GM12801 (cell line): Measurements from ENCODE around the gene PPP2R5E.

Experiments used
- TF ChIP-seq, protein P1 (sequence below): IDR thresholded peaks from one replicate; pipeline ENCODE4 v1.5.1; 2011; ENCODE audit warnings: control low read depth; ENCODE audit not compliant: insufficient read length; ENCODE audit errors: extremely low read depth

PPP2R5E gene

DNA sequence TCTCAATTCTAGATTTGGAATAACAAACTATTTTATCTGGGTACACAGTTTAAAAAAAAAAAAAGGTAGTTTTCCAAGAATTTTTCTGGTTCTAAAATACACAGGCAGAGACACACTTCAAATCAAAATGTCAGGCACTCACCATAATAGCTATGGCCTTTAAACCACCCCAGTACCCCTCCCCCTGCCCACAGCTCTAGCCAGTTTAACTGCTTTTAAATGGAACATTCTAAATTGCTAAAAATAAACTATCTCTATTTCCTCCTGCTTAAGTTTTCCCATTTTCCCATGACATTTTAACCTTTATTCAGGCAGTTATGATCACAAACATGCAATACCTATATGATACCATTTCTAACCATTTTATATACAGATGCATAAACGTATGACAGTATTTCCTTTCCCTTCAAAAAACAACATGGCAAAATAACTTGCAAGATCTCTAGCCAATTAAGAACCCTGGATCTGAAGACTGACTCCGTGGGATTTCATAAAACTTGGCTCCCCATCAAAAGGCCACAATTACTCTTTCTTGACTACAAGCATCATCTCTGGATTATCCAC, 46.3 kb downstream of the PPP2R5E start:
- TF ChIP-seq, protein P1, sequence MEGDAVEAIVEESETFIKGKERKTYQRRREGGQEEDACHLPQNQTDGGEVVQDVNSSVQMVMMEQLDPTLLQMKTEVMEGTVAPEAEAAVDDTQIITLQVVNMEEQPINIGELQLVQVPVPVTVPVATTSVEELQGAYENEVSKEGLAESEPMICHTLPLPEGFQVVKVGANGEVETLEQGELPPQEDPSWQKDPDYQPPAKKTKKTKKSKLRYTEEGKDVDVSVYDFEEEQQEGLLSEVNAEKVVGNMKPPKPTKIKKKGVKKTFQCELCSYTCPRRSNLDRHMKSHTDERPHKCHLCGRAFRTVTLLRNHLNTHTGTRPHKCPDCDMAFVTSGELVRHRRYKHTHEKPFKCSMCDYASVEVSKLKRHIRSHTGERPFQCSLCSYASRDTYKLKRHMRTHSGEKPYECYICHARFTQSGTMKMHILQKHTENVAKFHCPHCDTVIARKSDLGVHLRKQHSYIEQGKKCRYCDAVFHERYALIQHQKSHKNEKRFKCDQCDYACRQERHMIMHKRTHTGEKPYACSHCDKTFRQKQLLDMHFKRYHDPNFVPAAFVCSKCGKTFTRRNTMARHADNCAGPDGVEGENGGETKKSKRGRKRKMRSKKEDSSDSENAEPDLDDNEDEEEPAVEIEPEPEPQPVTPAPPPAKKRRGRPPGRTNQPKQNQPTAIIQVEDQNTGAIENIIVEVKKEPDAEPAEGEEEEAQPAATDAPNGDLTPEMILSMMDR = no peak

DNA sequence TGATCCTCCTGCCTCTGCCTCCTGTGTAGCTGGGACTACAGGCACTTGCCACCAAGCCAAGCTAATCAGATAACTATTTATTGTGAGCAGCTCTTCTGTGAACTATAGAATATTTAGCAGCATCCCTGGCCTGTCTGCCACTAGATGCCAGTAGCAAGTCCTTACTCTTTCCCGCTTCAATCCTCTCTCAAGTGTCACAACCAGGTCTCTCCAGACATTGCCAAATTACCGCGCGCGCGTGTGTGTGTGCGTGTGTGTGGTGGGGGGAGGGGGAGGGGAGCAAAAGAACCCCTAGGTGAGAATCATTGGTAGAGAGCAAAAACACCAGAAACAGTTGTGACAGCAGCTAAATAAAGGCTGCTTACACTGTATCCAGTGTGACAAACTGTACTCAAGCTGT, 49.9 kb downstream of the PPP2R5E start:
- TF ChIP-seq, protein P1 = no peak

DNA sequence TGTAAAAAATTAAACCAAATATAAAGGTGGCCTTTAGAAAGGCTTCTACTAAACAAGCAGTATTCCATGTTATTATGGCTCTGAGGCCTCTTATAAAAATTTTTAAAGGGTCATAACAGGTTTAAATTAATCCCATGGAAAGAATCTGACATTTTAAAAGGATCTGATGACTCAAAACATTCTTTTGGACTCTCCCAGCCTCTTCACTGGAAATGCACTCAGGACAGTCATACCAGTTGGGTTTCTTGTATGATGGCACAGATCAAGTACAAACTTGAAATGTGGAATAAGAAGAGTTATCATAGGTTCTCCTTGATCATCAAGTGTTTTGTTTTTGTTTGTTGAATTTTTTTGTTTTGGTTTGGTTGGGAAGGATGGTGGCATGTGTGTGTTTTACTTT, 50.8 kb downstream of the PPP2R5E start:
- TF ChIP-seq, protein P1 = no peak

DNA sequence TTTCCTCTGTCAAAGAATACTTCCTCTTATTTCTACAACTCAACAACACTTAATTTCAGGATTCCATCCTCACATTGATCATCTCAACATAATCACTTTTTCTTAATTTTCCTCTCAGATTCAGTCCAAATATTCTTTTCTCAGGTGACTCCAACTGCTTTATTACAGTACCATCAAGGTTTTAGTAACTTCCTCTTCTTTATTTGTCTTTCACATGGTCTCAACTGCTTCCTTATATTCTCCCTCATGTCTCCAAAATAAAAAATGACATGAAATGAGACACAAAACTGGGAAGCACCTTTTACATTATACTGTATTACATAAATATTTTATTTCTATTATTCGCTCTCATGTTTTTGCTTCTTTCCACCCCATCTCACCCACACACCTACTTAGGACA, 55.5 kb downstream of the PPP2R5E start:
- TF ChIP-seq, protein P1 = no peak

DNA sequence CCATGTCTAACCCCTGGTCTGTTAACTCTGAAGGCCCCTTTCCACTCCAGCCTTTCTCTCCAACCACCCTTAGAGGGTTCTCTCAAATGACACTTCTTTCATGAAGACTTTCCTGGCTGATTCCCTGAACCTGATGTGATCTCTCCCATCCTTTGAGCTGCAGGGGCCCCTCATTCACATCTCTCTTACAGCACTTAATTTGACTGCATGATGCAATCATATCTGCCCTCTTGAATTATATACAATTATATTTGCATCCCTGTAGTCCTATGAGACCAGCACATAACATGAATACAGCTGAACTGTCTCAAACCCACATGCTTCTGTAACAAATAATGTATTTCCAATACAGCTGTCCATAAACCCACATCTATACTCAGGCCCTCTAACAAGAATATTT, 56.4 kb downstream of the PPP2R5E start:
- TF ChIP-seq, protein P1 = no peak

DNA sequence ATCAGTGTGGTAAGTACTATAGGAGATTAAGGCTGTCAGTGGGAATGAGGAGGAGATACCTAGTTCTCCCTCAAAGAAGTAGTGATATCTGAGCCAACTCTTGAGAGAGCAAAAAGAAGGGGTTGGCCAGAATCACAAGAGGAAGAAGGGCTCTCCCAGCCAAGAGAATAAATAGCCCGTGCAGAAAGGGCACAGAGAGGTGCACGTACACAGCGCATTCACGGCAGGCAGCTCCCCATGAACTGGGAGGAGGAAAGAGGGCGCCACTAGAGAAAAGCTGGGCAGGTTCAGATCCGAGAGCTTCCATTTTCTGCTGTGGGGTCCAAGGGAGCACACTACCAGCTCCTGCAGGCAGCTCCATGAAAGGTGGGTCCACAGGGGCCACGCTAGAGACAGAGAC, 59.9 kb downstream of the PPP2R5E start:
- TF ChIP-seq, protein P1 = no peak

DNA sequence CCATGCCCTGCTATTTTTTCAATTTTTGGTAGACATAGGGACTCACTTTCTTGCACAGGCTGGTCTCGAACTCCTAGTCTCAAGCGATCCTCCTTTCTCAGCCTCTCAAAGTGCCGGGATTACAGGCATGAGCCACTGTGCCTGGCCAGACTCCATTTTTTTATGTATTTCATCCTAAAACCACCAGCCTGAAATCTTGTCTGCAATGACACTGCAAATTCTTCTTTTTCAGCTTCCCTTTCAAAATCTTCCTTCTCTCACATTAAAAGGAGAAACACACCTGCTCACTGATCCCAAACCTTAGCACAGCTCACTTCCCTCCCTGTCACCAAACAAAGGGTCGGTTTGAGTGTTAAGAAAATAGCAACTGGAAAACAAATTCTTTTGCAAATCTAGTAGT, 62.6 kb downstream of the PPP2R5E start:
- TF ChIP-seq, protein P1 = no peak

DNA sequence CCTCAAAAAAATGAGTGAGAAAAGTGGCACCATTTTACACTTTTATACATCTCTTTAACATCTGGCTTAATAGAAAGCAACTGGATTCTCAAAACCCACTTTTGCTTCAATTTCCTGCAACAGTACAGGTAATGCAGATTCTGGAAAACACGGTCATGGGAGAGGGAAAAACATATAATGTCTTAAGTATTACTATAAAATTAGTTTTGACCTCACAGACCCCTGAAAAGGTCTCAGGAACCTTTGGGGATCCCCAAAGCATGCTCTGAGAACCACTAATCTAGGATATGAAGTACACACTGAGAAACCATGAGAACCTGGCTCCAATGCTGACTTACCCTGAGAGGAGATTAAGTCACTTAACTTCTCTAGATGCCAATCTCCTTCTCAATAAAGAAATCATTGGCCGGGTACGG, 64.7 kb downstream of the PPP2R5E start:
- TF ChIP-seq, protein P1 = no peak
